Uterus (tissue), 4 donors: ENCODE results near the gene CNOT4. TPM values are rescaled to one million over a fixed set of nuclear protein-coding genes. Genes with fewer than 3 reads are reported as not detected.
"Not testable (repeated sequence)": the region's sequence is repeated elsewhere in the genome, so short reads cannot be mapped to it uniquely, and the experiment has no call there.

Experiments used
- DNase-seq, 2 donors: peaks; one replicate each; pipeline ENCODE4 v3.0.0-alpha.2; 2019 to 2020
- H3K27ac ChIP-seq, 2 donors: fragments of 200-600 bp; sonication (generic); 1 replicate in 1 of 2; 2 replicates in 1 of 2; pipeline ENCODE4 v1.5.1; 2016 to 2018
- H3K27me3 ChIP-seq, 2 donors: fragments of 200-600 bp; sonication (generic); one replicate each; pipeline ENCODE4 v1.5.1; 2018 to 2019; ENCODE audit warnings: control low read depth in 1 of 2
- H3K36me3 ChIP-seq, 2 donors: fragments of 200-600 bp; sonication (generic); one replicate each; pipeline ENCODE4 v1.5.1; 2019; ENCODE audit warnings: control low read depth in 1 of 2
- H3K4me1 ChIP-seq, 2 donors: fragments of 200-600 bp; sonication (generic); one replicate each; pipeline ENCODE4 v1.5.1; 2018 to 2019; ENCODE audit warnings: control low read depth in 1 of 2
- H3K4me3 ChIP-seq, 2 donors: fragments of 200-600 bp; sonication (generic); 1 replicate in 1 of 2; 2 replicates in 1 of 2; pipeline ENCODE4 v1.5.1; 2018 to 2019; ENCODE audit warnings: mild to moderate bottlenecking in 1 of 2
- H3K9me3 ChIP-seq, 2 donors: fragments of 200-600 bp; sonication (generic); one replicate each; pipeline ENCODE4 v1.5.1; 2019; ENCODE audit warnings: control low read depth in 1 of 2
- CTCF ChIP-seq, 4 experiments: fragments of 200-600 bp in 2 of 4; fragments of 450-650 bp in 2 of 4; sonication (generic) in 2 of 4; IDR thresholded peaks; one replicate each; pipeline ENCODE4 v1.5.1; 2016 to 2019; ENCODE audit warnings: antibody characterized with exemption in 4 of 4, mild to moderate bottlenecking in 2 of 4, moderate library complexity in 1 of 4
- POLR2A ChIP-seq, 2 donors: fragments of 450-650 bp; IDR thresholded peaks; one replicate each; pipeline ENCODE4 v1.6.1; 2016; ENCODE audit warnings: antibody characterized with exemption in 2 of 2, mild to moderate bottlenecking in 1 of 2, moderate library complexity in 1 of 2
- intact Hi-C: fragments of 100-400 bp; cut with DNase I; formaldehyde crosslinking; loops from one replicate; pipeline ENCODE4 v1.15.1; 2023; ENCODE audit warnings: low total_unique reads
- total RNA-seq, 4 donors: library from RNA; depleted of rRNA in 3 of 4; stranded (reverse); fragments of >200 nt in 3 of 4; gene quantifications; one replicate each; pipeline versions ENCODE4 v1.1.0 to v1.2.4, GENCODE V29; 2014 to 2023
- donor health status: DM: yes; HTN: yes; CAD: no.

Gene CNOT4
- total RNA-seq, 4 donors from 2014 or later: 13.2 to 35.6 (median 20.6) TPM

DNA sequence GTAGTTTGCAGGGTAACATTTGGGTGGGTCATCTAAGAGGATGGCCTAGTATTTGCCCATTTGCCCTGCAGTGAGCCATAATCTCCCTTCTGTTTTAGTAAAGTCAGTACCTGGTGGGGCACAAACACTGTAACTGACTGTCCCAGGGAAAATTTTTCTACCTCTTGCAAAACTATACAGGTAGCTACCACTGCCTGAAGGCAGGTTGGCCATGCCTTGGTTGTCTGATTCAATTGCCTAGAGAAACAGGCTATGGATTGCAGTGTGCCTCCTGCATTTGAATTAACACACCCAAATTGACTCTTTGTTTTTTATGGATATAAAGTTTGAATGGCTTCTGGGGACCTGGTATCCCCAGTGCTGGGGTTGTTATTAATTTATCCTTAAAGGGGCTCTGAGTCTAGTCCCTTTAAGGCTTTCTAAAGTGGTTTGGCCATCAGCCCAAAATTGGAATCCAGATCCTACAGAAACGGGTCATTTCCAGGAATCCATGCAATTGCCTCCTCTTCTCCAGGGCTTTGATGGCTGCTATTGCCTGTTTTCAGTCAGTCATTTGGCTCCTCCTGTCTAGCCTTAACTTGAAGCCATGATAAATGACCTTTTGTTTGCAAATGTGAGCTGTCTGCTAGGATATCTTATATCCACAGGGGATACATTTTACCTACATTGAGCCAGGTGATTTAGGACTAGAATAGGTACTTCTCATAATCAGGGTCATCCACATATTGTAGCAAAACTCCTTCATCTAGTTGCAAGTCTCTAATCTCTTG is 187.1 kb downstream of the CNOT4 start:
- no peak overlapping the region for H3K4me3 ChIP-seq
- H3K27ac ChIP-seq: no peak overlapping the region
- H3K36me3 ChIP-seq: no peaks in the 10 kb centered on the region
- no peaks in the 10 kb centered on the region for H3K4me1 ChIP-seq
- no peak for DNase-seq
- intact Hi-C loops: no loop called here
- no peaks in the 10 kb centered on the region for H3K9me3 ChIP-seq
- no peaks in the 10 kb centered on the region for H3K27me3 ChIP-seq
- TF ChIP-seq CTCF (IDR thresholded peaks at IDR 0.05): no peak
- TF ChIP-seq POLR2A (IDR thresholded peaks at IDR 0.05): no peak

GRCh38 chr7:135321556-135321955 is 188.3 kb downstream of the CNOT4 start:
- no peaks in the 10 kb centered on the region for H3K27me3 ChIP-seq
- H3K9me3 ChIP-seq: no peaks in the 10 kb centered on the region
- no peaks in the 10 kb centered on the region for H3K4me1 ChIP-seq
- DNase-seq: peak; percentile 25 to 28
- intact Hi-C loops: no loop called here
- no peak overlapping the region for H3K27ac ChIP-seq
- no peak overlapping the region for H3K4me3 ChIP-seq
- TF ChIP-seq CTCF (IDR thresholded peaks at IDR 0.05): no peak
- TF ChIP-seq POLR2A (IDR thresholded peaks at IDR 0.05): no peak
- no peaks in the 10 kb centered on the region for H3K36me3 ChIP-seq

DNA sequence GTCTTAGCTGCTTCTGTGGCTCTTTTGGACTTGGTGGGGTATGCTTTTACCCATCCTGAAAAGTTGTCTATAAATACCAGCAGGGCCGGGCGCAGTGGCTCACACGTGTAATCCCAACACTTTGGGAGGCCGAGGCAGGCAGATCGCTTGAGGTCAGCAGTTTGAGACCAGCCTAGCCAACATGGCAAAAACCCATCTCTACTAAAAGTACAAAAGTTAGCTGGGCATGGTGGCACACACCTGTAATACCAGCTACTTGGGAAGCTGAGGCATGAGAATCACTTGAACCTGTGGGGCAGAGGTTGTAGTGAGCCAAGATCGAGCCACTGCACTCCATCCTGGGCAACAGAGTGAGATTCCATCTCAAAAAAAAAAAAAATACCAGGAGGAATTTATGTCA is 188.9 kb downstream of the CNOT4 start:
- H3K4me3 ChIP-seq, H3K36me3 ChIP-seq, H3K4me1 ChIP-seq, H3K27me3 ChIP-seq, intact Hi-C loops, H3K27ac ChIP-seq, H3K9me3 ChIP-seq, DNase-seq: not testable (repeated sequence)

DNA sequence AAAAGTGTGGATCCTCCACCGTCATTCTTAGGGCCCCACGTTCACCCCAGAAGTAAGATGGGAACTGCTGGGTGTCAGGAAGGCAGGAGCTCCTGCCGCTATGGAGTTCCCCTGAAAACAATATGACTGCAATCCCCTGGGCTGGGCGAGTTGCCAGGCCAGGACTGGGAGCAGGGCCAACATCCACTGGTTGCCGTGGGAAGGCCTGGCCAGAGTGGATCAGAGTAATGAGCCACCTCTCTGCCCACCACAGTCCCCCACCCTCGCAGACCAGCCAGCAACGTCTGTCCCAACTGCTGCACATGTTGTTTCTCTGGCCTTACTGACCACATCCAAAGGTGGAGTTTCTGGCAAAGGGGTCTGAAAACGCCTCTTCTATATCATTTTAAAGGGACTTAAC is 189.6 kb downstream of the CNOT4 start:
- peak; percentile 64 to 85 for DNase-seq

GRCh38 chr7:135317676-135318325 is 192.1 kb downstream of the CNOT4 start:
- peak; percentile 45 to 64 for DNase-seq
- intact Hi-C loops: no loop called here
- no peak overlapping the region for H3K4me3 ChIP-seq

More for the DNA sequence above, 189.6 kb downstream of the CNOT4 start:
- H3K4me1 ChIP-seq: no peaks in the 10 kb centered on the region
- no peaks in the 10 kb centered on the region for H3K36me3 ChIP-seq
- intact Hi-C loops: no loop called here
- no peak overlapping the region for H3K4me3 ChIP-seq
- H3K9me3 ChIP-seq: no peaks in the 10 kb centered on the region
- no peak overlapping the region for H3K27ac ChIP-seq
- H3K27me3 ChIP-seq: no peaks in the 10 kb centered on the region
- no peak for TF ChIP-seq CTCF (IDR thresholded peaks at IDR 0.05)
- TF ChIP-seq POLR2A (IDR thresholded peaks at IDR 0.05): no peak

More at GRCh38 chr7:135317676-135318325, 192.1 kb downstream of the CNOT4 start:
- Histone ChIP-seq H3K9me3 (no peaks in the 10 kb centered on the region), H3K4me1 (no peaks in the 10 kb centered on the region), H3K36me3 (no peaks in the 10 kb centered on the region), H3K27ac (peak overlapping the region in 1 of 2 donors; percentile 28), H3K27me3 (no peaks in the 10 kb centered on the region)
- TF ChIP-seq POLR2A (IDR thresholded peaks at IDR 0.05) (no peak), CTCF (IDR thresholded peaks at IDR 0.05) (no peak)
